ENCODE measurements around the gene LLPH.
"Not testable (repeated sequence)": the region's sequence is repeated elsewhere in the genome, so short reads cannot be mapped to it uniquely, and the experiment has no call there.

LLPH gene

DNA sequence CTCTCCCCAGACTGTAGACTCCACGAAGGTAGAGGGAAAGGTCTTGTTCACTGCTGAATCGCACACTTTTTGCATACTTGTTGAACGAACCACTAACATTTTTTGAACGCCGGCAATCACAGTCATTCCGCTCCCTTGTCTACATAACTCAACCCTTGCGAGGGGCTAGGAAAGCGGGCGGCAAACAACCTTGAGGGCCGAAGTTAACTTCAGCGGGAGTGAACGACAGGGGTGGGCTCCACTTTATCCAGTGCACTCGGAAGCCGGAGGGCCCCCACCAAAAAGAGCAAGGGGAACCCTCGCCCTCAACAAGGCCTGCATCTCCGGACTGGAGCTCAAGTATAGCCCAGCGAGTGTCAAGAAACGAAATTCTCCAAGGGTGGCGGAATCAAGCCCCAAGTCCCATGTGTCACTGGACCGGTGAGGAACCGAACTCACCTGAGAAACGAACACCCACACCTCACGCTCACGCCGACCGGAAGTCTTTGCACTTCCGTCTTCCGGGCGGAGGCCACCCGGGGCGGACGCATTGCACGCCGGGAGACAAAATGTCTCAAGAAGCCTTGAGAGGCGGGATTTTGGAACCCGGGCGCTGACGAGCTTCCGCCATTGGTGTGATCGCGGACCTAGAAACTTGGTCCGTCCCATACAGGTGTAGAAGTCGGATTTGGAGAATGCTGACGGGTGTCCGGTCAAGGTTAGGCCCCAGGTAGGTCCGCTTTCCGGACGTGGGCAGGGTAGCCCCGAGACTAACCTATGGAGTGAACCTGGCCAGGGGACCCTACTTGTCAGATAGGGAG, at the start of gene LLPH:
Gene LLPH, minus strand, starts transcription at position 484 of the 800 bp plus-strand sequence. CDS start 1,644 bp downstream, outside the sequence.
- peaks cover 27 to 28% of the 10 kb centered on the region in 2 donors for H3K4me1 Mint-ChIP-seq
- H3K27ac Mint-ChIP-seq, result peak within 1 kb of the TSS; percentile 98
- H3K9me3 Mint-ChIP-seq, result no peaks in the 10 kb centered on the region
- H3K4me3 Mint-ChIP-seq, result peak within 1 kb of the TSS; percentile 88 to 96
- ATAC-seq (replicated peaks), result peak; percentile 97 to 98
- peak; percentile 87 for DNase-seq
- H3K27me3 Mint-ChIP-seq, result no peaks in the 10 kb centered on the region
- peaks cover 31 to 48% of the 10 kb centered on the region in 2 donors for H3K36me3 Mint-ChIP-seq

DNA sequence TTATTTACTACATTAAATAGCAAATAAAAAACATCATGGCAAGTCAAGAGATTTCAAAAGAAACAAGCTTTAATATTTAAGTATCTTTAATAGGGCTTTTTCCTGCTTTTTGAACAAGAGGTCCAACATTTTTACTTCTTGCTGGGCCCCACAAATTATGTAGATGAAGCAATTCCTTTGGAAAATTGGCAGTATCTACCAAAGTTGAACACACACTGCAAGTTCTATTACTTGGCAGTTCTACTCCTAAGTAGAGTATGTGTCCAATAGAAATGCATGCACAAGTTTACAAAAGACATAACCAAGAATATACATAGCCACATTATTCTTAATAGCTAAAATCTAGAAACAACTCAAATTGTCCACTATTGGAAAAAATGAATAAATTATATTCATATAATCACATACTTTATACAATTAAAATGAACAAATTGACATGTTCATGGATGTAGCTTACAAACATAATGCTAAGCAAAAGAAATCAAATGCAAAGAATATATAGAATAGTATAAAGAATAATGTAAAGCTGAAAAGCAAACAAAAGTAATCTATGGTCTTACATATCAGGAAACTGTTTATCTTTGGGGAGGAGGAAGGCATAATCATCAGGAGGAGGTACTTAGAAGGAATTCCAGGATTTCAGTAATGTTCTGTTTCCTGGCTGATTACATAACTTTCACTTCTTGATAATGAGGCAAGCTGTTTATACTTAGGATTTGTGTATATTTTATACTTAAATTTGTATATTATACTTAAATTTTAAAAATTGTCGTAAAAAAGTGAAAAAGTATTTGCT, 45.8 kb upstream of the LLPH start:
- Mint-ChIP-seq H3K9me3 (no peaks in the 10 kb centered on the region), H3K27me3 (peaks cover 0 to 17% of the 10 kb centered on the region in 2 donors), H3K4me3 (no peak overlapping the region), H3K36me3 (no peaks in the 10 kb centered on the region), H3K27ac (no peak overlapping the region), H3K4me1 (peaks cover 0 to 2% of the 10 kb centered on the region in 2 donors)
- no peak for ATAC-seq (replicated peaks)
- DNase-seq, result no peak

DNA sequence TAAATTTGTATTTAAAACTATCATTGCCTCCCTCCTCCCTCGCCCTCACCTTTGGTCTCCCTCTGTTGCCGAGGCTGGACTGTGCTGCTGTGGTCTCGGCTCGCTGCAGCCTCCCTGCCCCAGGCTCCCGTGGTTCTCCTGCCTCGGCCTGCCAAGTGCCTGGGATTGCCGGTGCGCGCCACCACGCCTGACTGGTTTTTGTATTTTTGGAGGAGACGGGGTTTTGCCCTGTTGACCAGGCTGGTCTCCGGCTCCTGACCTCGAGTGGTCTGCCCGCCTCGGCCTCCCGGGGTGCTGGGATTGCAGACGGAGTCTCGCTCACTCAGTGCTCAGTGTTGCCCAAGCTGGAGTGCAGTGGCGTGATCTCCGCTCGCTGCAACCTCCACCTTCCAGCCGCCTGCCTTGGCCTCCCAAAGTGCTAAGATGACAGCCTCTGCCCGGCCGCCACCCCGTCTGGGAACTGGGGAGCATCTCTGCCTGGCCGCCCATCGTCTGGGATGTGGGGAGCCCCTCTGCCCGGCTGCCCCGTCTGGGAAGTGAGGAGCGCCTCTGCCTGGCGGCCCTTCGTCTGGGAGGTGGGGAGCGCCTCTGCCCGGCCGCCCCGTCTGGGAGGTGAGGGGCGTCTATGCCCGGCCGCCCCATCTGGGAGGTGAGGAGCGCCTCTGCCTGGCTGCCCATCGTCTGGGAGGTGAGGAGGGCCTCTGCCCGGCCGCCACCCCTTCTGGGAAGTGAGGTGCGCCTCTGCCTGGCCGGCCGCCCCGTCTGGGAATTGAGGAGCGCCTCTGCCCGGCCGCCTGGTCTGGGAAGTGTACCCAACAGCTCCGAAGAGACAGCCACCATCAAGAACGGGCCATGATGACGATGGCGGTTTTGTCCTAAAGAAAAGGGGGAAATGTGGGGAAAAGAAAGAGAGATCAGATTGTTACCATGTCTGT, 44.1 kb upstream of the LLPH start:
- ATAC-seq (replicated peaks); H3K4me3 Mint-ChIP-seq; H3K4me1 Mint-ChIP-seq; H3K9me3 Mint-ChIP-seq; DNase-seq; H3K36me3 Mint-ChIP-seq; H3K27ac Mint-ChIP-seq: not testable (repeated sequence)
- peaks cover 0 to 17% of the 10 kb centered on the region in 2 donors for H3K27me3 Mint-ChIP-seq

DNA sequence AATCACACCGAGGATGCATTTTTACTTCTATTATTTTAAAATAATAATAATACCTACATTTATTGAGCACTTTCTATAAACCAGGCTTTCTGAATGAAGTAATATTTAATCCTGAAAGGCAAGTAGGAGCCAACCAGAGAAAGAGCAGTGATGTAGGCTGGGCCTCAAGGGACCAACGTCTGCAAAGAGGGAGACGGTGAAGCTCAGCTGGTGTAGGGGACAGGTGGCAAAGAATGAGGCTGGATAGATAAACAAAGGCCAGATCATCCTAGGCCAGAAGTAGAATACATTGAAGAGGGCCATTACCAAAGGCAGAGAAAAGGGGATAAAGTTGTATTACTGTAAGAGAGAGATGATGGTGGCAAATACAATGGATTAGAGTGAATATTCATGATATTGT, 40.1 kb upstream of the LLPH start:
- H3K27me3 Mint-ChIP-seq, result no peaks in the 10 kb centered on the region
- H3K4me3 Mint-ChIP-seq, result peak overlapping the region; percentile 93 to 99
- H3K9me3 Mint-ChIP-seq, result no peaks in the 10 kb centered on the region
- DNase-seq (no peak), ATAC-seq (replicated peaks) (no peak)
- H3K36me3 Mint-ChIP-seq, result peaks cover 17 to 25% of the 10 kb centered on the region in 2 donors
- peak overlapping the region; percentile 99 for H3K27ac Mint-ChIP-seq
- H3K4me1 Mint-ChIP-seq, result peaks cover 23 to 41% of the 10 kb centered on the region in 2 donors

DNA sequence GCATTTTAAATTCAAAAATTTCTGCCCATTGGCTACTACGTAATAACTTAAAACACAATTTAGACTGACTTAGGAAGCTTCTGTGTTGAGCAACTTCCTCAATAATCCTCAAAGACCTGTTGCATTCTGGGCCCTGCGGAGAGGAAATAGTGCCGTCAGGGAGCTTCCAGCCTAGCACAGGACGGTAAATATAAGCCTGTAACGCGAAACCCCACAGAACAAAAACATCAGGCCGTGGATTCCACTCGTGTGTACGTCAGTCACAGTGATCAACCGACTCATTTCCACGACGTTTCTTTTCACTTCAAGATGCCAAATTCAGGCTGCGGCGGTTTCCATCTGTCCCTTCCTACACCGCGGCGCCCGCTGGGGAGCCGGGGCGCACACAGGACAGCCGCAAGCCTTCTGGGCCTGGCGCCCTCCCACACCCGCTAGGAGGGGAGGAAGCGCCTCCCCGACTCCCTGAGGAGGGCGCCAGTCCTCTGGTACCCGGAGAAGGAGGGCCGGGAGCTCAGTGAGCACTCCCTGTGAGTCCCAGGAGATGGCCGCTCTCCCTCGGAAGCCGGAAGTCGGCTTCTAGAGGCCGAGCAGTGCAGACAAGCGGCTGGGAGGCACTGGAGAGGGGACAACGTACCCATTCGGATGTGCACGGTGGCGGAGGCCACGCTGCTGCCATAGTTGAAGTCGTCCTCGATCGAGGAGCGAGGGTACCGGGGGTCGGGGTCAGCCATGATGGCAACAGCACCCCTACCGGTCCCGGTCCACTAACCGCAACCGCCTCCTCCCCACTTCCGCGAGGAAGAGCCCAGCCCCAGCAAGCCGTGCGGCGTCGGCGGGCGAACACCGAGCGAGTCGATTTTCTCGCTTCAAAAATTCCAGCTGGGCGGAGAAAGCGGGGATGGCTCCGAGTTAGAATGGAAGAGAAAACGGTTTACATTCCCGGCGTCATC, 38.9 kb upstream of the LLPH start, which contains the start of gene TMBIM4:
Gene TMBIM4, minus strand, starts transcription at position 776 of the 950 bp plus-strand sequence. Its CDS starts 45 bp downstream, at position 731.
- peak within 1 kb of the TSS; percentile 99 for H3K27ac Mint-ChIP-seq
- H3K9me3 Mint-ChIP-seq, result no peaks in the 10 kb centered on the region
- ATAC-seq (replicated peaks), result peak; percentile 85 to 86
- peaks cover 27 to 45% of the 10 kb centered on the region in 2 donors for H3K4me1 Mint-ChIP-seq
- peak within 1 kb of the TSS; percentile 93 to 99 for H3K4me3 Mint-ChIP-seq
- peaks cover 27 to 36% of the 10 kb centered on the region in 2 donors for H3K36me3 Mint-ChIP-seq
- peak; percentile 88 for DNase-seq
- H3K27me3 Mint-ChIP-seq, result no peaks in the 10 kb centered on the region

DNA sequence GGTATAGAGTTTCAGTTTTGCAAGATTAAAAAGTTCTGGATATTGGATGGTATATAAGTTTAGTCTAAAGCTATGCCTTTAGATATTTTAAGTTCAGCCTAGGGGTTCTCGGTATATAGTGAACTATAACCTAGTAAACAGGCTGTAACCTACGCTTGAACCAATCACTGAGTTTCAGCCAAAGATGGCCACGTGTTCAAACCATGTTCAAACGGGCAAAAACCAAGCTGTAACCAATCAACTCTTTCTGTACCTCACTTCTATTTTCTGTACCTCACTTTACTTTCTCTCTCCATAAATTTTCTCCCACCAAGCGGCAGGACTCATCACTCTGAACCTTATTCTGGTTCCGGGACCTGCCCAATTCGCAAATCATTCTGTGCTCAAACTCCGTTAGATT, 37.9 kb upstream of the LLPH start:
- H3K4me3 Mint-ChIP-seq, result peak overlapping the region; percentile 93 to 99
- ATAC-seq (replicated peaks) (no peak), DNase-seq (no peak)
- H3K9me3 Mint-ChIP-seq, result no peaks in the 10 kb centered on the region
- peaks cover 30 to 46% of the 10 kb centered on the region in 2 donors for H3K36me3 Mint-ChIP-seq
- H3K27ac Mint-ChIP-seq, result peak overlapping the region; percentile 99
- H3K27me3 Mint-ChIP-seq, result no peaks in the 10 kb centered on the region
- peaks cover 29 to 56% of the 10 kb centered on the region in 2 donors for H3K4me1 Mint-ChIP-seq

DNA sequence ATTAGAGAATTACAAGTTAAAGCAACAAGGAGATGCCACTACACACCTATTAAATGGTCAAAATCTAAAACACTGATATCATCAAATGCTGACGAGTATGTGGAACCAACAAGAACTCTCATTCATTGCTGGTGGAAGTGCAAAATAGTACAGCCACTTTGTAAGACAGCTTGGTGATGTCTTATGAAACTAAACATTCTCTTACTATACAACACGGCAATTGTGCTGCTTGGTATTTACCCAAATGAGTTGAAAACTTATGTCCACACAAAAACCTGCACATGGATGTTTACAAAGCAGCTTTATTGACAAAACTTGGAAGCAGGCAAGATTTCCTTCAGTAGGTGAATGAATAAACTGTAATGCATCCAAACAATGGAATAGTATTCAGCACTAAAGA, 36.0 kb upstream of the LLPH start:
- H3K9me3 Mint-ChIP-seq, result peaks cover 2 to 4% of the 10 kb centered on the region in 2 donors
- H3K4me3 Mint-ChIP-seq, result no peak overlapping the region
- DNase-seq (no peak), ATAC-seq (replicated peaks) (no peak)
- H3K4me1 Mint-ChIP-seq, result peaks cover 39 to 73% of the 10 kb centered on the region in 2 donors
- H3K27ac Mint-ChIP-seq, result no peak overlapping the region
- no peaks in the 10 kb centered on the region for H3K27me3 Mint-ChIP-seq
- H3K36me3 Mint-ChIP-seq, result peaks cover 32 to 58% of the 10 kb centered on the region in 2 donors

DNA sequence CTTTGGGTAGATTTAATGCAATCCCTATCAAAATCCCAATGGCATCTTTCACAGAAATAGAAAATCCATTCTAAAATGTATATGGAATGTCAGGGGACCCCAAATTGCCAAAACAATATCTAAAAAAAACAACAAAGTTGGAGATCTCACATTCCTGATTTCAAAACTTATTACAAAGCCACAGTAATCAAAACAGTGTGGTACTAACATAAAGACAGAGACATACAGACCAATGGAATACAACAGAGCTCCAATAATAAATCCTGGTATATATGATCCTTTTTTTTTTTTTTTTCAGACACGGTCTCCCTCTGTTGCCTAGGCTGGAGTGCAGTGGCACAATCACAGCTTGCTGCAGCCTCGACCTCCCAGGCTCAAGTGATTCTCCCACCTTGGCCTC, 34.6 kb upstream of the LLPH start:
- DNase-seq (no peak), ATAC-seq (replicated peaks) (no peak)
- peaks cover 35 to 68% of the 10 kb centered on the region in 2 donors for H3K36me3 Mint-ChIP-seq
- H3K9me3 Mint-ChIP-seq, result peaks cover 2 to 4% of the 10 kb centered on the region in 2 donors
- no peaks in the 10 kb centered on the region for H3K27me3 Mint-ChIP-seq
- H3K27ac Mint-ChIP-seq, result no peak overlapping the region
- H3K4me1 Mint-ChIP-seq, result peaks cover 34 to 67% of the 10 kb centered on the region in 2 donors
- no peak overlapping the region for H3K4me3 Mint-ChIP-seq

DNA sequence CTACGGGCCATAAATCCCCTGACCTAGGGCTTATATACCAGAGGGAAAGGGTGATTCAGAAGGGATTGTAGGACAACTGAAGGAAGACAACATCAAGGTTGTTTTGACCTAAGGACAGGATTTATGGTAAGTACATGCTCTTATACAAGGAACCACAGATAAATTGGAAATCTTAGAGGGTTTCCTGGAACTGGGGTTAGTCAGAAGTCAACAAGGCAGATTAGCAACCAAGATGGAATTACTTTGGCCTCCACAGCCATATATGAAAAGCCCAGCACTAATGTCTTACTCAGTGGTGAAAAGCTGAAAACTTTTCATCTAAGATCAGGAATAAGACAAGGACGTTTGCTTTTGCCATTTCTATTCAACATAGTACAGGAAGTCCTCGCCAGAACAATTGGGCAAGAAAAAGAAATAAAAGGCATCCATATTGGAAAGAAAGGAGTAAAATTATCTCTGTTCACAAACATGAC, 33.8 kb upstream of the LLPH start:
- Mint-ChIP-seq H3K4me3 (no peak overlapping the region), H3K9me3 (peaks cover 2 to 4% of the 10 kb centered on the region in 2 donors), H3K27me3 (no peaks in the 10 kb centered on the region), H3K36me3 (peaks cover 42 to 75% of the 10 kb centered on the region in 2 donors), H3K4me1 (peaks cover 37 to 74% of the 10 kb centered on the region in 2 donors), H3K27ac (no peak overlapping the region)
- ATAC-seq (replicated peaks) (no peak), DNase-seq (no peak)

DNA sequence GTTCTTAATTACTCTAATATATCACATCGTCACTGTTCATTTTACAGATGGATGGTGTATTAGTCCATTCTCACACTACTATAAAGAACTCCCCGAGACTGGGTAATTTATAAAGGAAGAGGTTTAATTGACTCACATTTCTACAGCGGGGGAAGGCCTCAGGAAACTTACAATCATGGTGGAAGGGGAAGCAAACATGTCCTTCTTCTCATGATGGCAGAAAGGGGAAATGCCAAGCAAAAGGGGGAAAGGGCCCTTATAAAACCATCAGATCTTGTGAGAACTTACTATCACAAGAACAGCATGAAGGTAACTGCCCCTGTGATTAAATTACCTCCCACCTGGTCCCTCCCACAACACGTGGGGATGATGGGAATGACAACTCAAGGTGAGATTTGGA, 32.7 kb upstream of the LLPH start:
- Mint-ChIP-seq H3K27me3 (no peaks in the 10 kb centered on the region), H3K36me3 (peaks cover 46 to 78% of the 10 kb centered on the region in 2 donors), H3K4me1 (peaks cover 31 to 74% of the 10 kb centered on the region in 2 donors), H3K4me3 (no peak overlapping the region), H3K9me3 (peaks cover 4% of the 10 kb centered on the region in 2 donors), H3K27ac (no peak overlapping the region)
- DNase-seq (no peak), ATAC-seq (replicated peaks) (no peak)

DNA sequence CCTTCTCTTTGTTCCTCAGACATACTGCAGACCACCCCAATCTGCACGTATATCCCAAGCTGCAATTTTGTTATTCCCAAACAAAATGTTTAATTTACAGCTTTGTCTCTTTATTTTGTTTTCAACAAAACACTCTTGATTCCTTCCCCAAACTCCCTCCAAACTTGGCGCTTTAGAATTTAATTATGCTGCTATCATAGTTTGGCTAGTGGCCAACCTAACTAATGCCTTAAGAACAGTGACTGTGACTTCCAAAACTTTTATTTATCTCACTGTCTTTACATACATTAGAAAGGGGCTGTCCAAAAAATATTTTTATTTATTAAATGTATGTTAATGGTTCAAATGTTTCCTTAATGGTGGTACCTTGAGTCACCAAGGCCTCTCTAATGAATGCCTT, 32.2 kb upstream of the LLPH start:
- H3K9me3 Mint-ChIP-seq, result peaks cover 4% of the 10 kb centered on the region in 2 donors
- H3K4me3 Mint-ChIP-seq, result no peak overlapping the region
- H3K36me3 Mint-ChIP-seq, result peaks cover 50 to 78% of the 10 kb centered on the region in 2 donors
- DNase-seq (no peak), ATAC-seq (replicated peaks) (no peak)
- H3K4me1 Mint-ChIP-seq, result peaks cover 29 to 69% of the 10 kb centered on the region in 2 donors
- H3K27ac Mint-ChIP-seq, result no peak overlapping the region
- H3K27me3 Mint-ChIP-seq, result no peaks in the 10 kb centered on the region

DNA sequence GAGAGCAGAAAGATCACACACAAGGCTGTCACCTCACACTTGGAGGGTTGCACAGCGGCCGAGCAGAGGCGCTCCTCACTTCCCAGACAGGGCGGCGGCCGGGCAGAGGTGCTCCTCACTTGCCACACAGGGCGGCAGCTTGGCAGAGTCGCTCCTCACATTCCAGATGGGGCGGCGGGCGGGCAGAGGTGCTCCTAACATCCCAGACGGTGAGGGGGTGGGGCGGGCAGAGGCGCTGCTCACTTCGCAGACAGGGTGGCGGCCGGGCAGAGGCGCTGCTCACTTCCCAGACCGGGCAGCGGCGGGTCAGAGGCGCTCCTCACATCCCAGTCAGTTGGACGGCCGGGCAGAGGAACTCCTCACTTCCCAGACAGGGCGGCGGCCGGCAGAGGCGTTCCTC, 30.2 kb upstream of the LLPH start:
- Mint-ChIP-seq H3K27me3 (no peaks in the 10 kb centered on the region), H3K36me3 (peaks cover 43 to 79% of the 10 kb centered on the region in 2 donors), H3K27ac (no peak overlapping the region), H3K4me1 (peaks cover 36 to 61% of the 10 kb centered on the region in 2 donors), H3K9me3 (peaks cover 4% of the 10 kb centered on the region in 2 donors), H3K4me3 (no peak overlapping the region)
- DNase-seq (no peak), ATAC-seq (replicated peaks) (no peak)

DNA sequence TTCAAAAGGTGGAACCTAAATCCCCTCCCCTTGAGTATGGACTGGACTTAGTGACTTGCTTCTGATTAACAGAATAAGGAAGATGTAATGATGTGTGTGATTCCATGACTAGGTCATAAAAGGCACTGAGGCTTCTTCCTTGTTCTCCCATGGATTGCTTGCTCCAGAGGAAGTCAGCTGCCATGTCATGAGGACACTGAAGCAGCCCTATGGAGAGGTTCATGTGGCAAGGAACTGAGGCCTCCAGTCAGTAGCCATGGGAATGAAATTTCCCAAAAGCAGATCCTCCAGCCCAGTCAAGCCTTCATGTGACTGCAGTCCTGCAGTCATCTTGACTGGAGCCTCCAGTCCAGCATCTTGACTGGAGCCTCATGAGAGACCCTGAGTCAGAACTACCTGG, 28.6 kb upstream of the LLPH start:
- Mint-ChIP-seq H3K9me3 (peaks cover 4% of the 10 kb centered on the region in 2 donors), H3K4me1 (peaks cover 34 to 62% of the 10 kb centered on the region in 2 donors), H3K36me3 (peaks cover 34 to 68% of the 10 kb centered on the region in 2 donors), H3K27me3 (no peaks in the 10 kb centered on the region), H3K4me3 (no peak overlapping the region), H3K27ac (peak overlapping the region; percentile 25)
- DNase-seq (no peak), ATAC-seq (replicated peaks) (no peak)

All from stimulated activated naive B cell treated with anti-CD40 and anti-IgM and Interleukin-4, amounts not matched to agents 10 μg/mL and 1 μg/mL and 100 μg/mL, for 72 hours (primary cell).